SU-DHL-6 (cell line): ENCODE results near the gene CDK13.

Experiments
- H2AFZ ChIP-seq: fragments of 200-600 bp; sonication (generic); 2 replicates; pipeline ENCODE4 v1.6.1; 2014; ENCODE audit warnings: low read depth, mild to moderate bottlenecking, moderate library complexity, mixed read lengths, antibody characterized with exemption, low read length; ENCODE audit not compliant: severe bottlenecking
- H3F3A ChIP-seq: fragments of 200-600 bp; shearing (Covaris generic); 2 replicates; pipeline ENCODE4 v1.6.0; 2016; ENCODE audit warnings: antibody characterized with exemption, mild to moderate bottlenecking; ENCODE audit not compliant: insufficient read depth
- H3K27ac ChIP-seq: fragments of 200-600 bp; sonication (generic); 2 replicates; pipeline ENCODE4 v1.5.1; 2016; ENCODE audit warnings: low read depth, mild to moderate bottlenecking, low read length, moderate library complexity, mixed read lengths
- H3K27me3 ChIP-seq: fragments of 200-600 bp; sonication (generic), shearing (Covaris generic); 2 replicates; pipeline ENCODE4 v1.6.0; 2014; ENCODE audit warnings: mild to moderate bottlenecking, low read length
- H3K36me3 ChIP-seq: fragments of 200-600 bp; sonication (generic); 2 replicates; pipeline ENCODE4 v1.6.1; 2014; ENCODE audit warnings: mild to moderate bottlenecking, low read length, mixed read lengths
- H3K4me2 ChIP-seq: fragments of 300-600, 200-600 bp; shearing (Covaris generic), sonication (generic); 2 replicates; pipeline ENCODE4 v1.6.0; 2014; ENCODE audit warnings: low read length, low read depth, mild to moderate bottlenecking; ENCODE audit not compliant: poor library complexity, severe bottlenecking
- H3K4me3 ChIP-seq: fragments of 200-600 bp; sonication (generic); 2 replicates; pipeline ENCODE4 v1.5.1; 2014; ENCODE audit warnings: antibody characterized with exemption, low read length, mild to moderate bottlenecking, mixed read lengths; ENCODE audit not compliant: insufficient read depth, poor library complexity, severe bottlenecking
- H3K79me2 ChIP-seq: fragments of 200-600 bp; sonication (generic); 2 replicates; pipeline ENCODE4 v1.6.1; 2014; ENCODE audit warnings: mild to moderate bottlenecking, low read length, moderate library complexity; ENCODE audit not compliant: insufficient read depth
- H3K9ac ChIP-seq: fragments of 200-600 bp; sonication (generic); 2 replicates; pipeline ENCODE4 v1.7.0; 2014; ENCODE audit warnings: mild to moderate bottlenecking, low read length
- H3K9me2 ChIP-seq: fragments of 200-600 bp; sonication (generic); replicated peaks from 2 replicates; pipeline ENCODE4 v1.6.1; 2014; ENCODE audit warnings: low read length; ENCODE audit not compliant: insufficient read depth
- H3K9me3 ChIP-seq: fragments of 200-600 bp; sonication (generic); 2 replicates; pipeline ENCODE4 v1.6.1; 2014; ENCODE audit warnings: low read length, mixed read lengths; ENCODE audit not compliant: insufficient read depth
- H4K20me1 ChIP-seq: fragments of 200-600 bp; sonication (generic); 2 replicates; pipeline ENCODE4 v1.6.1; 2014; ENCODE audit warnings: low read depth, mild to moderate bottlenecking, antibody characterized with exemption, low read length, moderate library complexity, mixed read lengths
- EZH2phosphoT487 ChIP-seq: fragments of 200-600 bp; sonication (generic), shearing (Covaris generic); conservative IDR thresholded peaks from 2 replicates; pipeline ENCODE4 v1.6.1; 2018; ENCODE audit warnings: mild to moderate bottlenecking, antibody characterized with exemption, low read length, moderate library complexity, mixed read lengths
- TF ChIP-seq, protein P1 (sequence below): fragments of 200-600 bp; sonication (generic); IDR thresholded peaks from one replicate; pipeline ENCODE4 v1.5.1; 2017; ENCODE audit warnings: antibody characterized with exemption, mild to moderate bottlenecking, low read length, moderate library complexity; ENCODE audit not compliant: insufficient read depth, poor library complexity, severe bottlenecking

The CDK13 gene

DNA sequence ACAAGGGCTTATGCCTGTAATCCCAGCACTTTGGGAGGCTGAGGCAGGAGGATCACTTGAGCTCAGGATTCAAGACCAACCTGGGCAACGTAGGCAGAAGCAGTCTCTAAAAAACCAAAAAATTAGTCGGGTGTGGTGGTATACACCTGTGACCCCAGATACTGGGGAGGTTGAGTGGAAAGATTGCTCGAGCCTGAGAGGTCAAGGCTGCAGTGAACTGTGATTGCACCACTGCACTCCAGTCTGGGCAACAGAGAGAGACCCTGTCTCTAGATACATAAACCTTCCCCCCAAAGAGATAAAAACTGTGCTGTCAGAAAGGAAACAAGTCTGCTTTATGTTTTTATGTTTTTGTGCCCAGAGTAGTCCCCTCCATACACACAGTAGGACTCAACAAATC is 27.5 kb upstream of the CDK13 start:
- no peak overlapping the region for H3K9ac ChIP-seq
- no peak overlapping the region for H3K4me3 ChIP-seq
- H3K9me3 ChIP-seq = no peaks in the 10 kb centered on the region
- H4K20me1 ChIP-seq = no peaks in the 10 kb centered on the region
- no peaks in the 10 kb centered on the region for H3K9me2 ChIP-seq
- TF ChIP-seq EZH2phosphoT487 = no peak
- TF ChIP-seq, protein P1, sequence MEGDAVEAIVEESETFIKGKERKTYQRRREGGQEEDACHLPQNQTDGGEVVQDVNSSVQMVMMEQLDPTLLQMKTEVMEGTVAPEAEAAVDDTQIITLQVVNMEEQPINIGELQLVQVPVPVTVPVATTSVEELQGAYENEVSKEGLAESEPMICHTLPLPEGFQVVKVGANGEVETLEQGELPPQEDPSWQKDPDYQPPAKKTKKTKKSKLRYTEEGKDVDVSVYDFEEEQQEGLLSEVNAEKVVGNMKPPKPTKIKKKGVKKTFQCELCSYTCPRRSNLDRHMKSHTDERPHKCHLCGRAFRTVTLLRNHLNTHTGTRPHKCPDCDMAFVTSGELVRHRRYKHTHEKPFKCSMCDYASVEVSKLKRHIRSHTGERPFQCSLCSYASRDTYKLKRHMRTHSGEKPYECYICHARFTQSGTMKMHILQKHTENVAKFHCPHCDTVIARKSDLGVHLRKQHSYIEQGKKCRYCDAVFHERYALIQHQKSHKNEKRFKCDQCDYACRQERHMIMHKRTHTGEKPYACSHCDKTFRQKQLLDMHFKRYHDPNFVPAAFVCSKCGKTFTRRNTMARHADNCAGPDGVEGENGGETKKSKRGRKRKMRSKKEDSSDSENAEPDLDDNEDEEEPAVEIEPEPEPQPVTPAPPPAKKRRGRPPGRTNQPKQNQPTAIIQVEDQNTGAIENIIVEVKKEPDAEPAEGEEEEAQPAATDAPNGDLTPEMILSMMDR = no peak
- H3K27me3 ChIP-seq = 0 out of 2 replicates have a peak, but pooled peaks cover 3% of the 10 kb centered on the region
- no peak overlapping the region for H2AFZ ChIP-seq
- H3K4me2 ChIP-seq = no peak overlapping the region
- no peaks in the 10 kb centered on the region for H3K79me2 ChIP-seq
- H3F3A ChIP-seq = no peaks in the 10 kb centered on the region
- H3K36me3 ChIP-seq = no peaks in the 10 kb centered on the region
- H3K27ac ChIP-seq = no peak overlapping the region

DNA sequence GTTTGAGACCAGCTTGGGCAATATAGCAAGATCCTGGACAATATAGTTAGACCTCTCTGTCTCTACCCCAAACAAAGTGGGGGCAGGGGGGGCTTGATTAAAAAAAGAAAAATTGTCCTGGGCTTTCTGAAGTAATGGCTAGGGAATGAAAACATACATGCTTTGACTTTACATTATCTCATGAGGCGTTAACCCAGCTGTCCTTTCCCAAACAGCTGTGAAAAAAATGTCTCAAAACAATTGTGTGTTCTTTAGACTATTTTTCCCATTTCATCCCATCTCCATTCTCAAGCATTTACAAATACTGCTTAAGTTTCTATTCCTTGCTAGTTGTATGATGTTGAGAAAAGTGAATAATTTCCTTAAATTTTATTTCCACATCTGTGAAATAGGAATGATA is 27.0 kb upstream of the CDK13 start:
- no peaks in the 10 kb centered on the region for H3K9me3 ChIP-seq
- no peaks in the 10 kb centered on the region for H4K20me1 ChIP-seq
- no peak overlapping the region for H3K27ac ChIP-seq
- H3K4me2 ChIP-seq = no peak overlapping the region
- 0 out of 2 replicates have a peak, but pooled peaks cover 3% of the 10 kb centered on the region for H3K27me3 ChIP-seq
- H3K36me3 ChIP-seq = no peaks in the 10 kb centered on the region
- H3K4me3 ChIP-seq = no peak overlapping the region
- H2AFZ ChIP-seq = no peak overlapping the region
- H3K9me2 ChIP-seq = no peaks in the 10 kb centered on the region
- H3K9ac ChIP-seq = no peak overlapping the region
- no peak for TF ChIP-seq EZH2phosphoT487
- TF ChIP-seq, protein P1 = no peak
- no peaks in the 10 kb centered on the region for H3K79me2 ChIP-seq
- H3F3A ChIP-seq = no peaks in the 10 kb centered on the region

DNA sequence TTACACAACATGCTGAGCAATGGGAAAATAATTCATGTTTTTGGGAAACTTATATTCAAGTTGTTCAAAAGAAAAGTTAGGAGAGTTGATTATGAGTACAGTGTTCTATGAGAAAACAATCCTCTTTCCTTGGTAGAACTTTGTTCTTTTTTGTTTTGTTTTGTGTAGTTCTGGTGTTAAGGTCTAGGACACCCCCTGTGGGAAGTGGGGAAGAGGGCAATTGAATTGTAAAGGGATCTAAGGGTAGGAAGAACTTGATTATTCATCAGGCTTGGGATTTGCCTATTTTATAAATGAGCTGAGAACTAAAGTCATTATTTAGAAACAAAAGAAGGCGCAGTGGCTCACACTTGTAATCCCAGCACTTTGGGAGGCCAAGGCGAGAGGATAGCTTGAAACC is 25.9 kb upstream of the CDK13 start:
- Histone ChIP-seq H3K9me2 (no peaks in the 10 kb centered on the region), H3K36me3 (no peaks in the 10 kb centered on the region), H3K9me3 (no peaks in the 10 kb centered on the region), H3F3A (no peaks in the 10 kb centered on the region), H3K4me2 (no peak overlapping the region), H4K20me1 (no peaks in the 10 kb centered on the region), H3K9ac (no peak overlapping the region), H3K27me3 (no peaks in the 10 kb centered on the region), H3K4me3 (no peak overlapping the region), H2AFZ (no peak overlapping the region), H3K79me2 (no peaks in the 10 kb centered on the region), H3K27ac (no peak overlapping the region)
- no peak for TF ChIP-seq EZH2phosphoT487
- TF ChIP-seq, protein P1 = no peak

DNA sequence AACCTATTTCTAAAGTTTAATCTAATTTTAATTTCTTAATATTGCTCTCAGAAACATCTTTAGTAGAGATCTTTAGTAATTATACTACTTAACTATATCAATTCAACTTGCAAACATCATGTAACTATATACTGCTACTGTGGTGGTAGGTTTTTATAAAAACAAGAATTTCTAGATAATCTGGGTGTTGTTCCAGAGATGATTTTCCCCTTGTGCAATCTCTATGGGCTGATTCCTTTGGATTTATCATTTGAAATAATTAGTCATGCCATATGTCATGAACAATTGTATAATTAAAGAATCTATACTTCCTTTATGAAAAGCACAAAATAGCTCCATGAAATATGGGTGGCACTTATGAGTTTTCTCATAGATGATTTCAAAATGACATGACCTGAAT is 23.9 kb upstream of the CDK13 start:
- Histone ChIP-seq H4K20me1 (no peaks in the 10 kb centered on the region), H3K36me3 (no peaks in the 10 kb centered on the region), H3K27ac (no peak overlapping the region), H3K4me3 (no peak overlapping the region), H3F3A (no peaks in the 10 kb centered on the region), H3K79me2 (no peaks in the 10 kb centered on the region), H3K9me3 (no peaks in the 10 kb centered on the region), H3K4me2 (no peak overlapping the region), H3K9me2 (no peaks in the 10 kb centered on the region), H3K9ac (no peak overlapping the region), H3K27me3 (no peaks in the 10 kb centered on the region), H2AFZ (no peak overlapping the region)
- no peak for TF ChIP-seq EZH2phosphoT487
- TF ChIP-seq, protein P1 = no peak
